ENCODE data around the gene OTOP3. TPM values are rescaled to one million over a fixed set of nuclear protein-coding genes. Genes with fewer than 3 reads are reported as not detected.
A peak's percentile ranks its signal among the peaks of the same experiment; 100 is the strongest.
"Not testable (repeated sequence)": the region's sequence is repeated elsewhere in the genome, so short reads cannot be mapped to it uniquely, and the experiment has no call there.

OTOP3 gene, protein sequence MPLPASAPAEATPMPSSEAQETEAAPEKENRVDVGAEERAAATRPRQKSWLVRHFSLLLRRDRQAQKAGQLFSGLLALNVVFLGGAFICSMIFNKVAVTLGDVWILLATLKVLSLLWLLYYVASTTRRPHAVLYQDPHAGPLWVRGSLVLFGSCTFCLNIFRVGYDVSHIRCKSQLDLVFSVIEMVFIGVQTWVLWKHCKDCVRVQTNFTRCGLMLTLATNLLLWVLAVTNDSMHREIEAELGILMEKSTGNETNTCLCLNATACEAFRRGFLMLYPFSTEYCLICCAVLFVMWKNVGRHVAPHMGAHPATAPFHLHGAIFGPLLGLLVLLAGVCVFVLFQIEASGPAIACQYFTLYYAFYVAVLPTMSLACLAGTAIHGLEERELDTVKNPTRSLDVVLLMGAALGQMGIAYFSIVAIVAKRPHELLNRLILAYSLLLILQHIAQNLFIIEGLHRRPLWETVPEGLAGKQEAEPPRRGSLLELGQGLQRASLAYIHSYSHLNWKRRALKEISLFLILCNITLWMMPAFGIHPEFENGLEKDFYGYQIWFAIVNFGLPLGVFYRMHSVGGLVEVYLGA
- not detected for polyA plus RNA-seq (2012; ENCODE audit: insufficient read depth, insufficient read length)

DNA sequence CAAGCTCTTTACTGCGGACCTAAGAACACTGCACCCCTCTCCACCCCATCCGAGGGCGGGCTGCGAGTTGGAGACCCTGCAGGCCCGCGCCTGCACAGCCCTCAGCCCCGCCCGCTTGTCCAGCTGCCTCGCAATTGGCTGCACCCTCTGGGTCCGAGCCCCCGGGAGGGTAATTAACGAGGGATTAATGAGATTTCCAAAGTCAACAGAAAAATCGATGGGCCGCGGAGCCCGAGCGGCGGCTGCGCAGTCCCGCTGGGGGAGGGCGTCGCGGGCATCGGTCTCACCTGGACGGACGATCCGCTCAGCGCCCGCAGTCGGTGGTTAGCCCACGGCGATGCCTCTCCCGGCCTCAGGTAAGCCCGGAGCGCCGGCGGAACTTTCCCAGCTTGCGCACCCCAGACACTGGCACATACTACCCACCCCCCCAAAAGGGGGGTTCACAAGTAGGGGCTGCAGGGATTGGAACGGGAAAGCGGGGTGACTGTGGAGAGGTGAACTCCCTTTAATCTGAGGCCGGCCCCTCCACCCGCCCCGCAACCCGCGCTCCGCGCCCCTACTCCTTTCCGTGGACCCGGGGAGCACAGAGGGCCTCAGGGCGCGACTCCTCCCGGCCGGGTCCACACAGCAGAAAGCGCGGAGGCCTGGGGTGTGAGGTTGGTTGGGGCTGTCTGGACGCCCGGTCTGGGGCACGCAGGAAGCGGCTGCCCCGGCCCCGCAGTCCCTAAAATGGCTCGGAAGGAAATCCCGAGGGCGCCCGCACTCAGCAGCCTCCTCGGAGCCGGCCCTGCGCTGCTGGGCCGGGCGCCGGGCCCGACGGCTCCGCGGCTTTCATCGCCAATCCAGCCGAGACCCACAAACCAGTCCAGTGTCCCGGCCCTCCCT is at the start of gene OTOP3:
Gene OTOP3 (plus strand): TSS at position 314 of the 885 bp plus-strand sequence. CDS start 24 bp downstream, at position 338.
- H3K4me3 ChIP-seq (ENCODE audit: low read length) = no peak within 1 kb of the TSS
- no peak for DNase-seq (ENCODE audit: low read depth, low spot score)

DNA sequence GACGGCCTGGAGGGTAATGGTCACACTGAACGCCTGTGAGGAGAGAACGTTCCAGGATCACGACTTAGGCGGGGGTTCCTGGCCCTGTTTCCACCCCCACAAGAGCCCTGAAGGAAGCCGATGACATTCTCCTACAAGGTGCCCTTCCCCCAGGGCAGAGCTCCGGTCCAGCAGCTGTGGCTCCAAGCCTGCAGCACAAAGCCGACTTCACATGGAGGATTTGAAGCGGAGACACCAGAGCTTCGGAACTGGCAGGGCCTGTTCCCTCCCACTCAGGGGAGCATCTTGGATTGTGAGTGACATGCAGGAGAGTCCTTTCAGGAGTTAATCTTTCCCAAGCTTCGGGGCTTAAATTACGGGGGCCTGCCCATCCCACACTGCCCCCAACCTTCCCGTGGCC is 47.2 kb upstream of the OTOP3 start:
- H3K4me3 ChIP-seq (ENCODE audit: low read length) = no peak overlapping the region
- no peak for DNase-seq (ENCODE audit: low read depth, low spot score)

DNA sequence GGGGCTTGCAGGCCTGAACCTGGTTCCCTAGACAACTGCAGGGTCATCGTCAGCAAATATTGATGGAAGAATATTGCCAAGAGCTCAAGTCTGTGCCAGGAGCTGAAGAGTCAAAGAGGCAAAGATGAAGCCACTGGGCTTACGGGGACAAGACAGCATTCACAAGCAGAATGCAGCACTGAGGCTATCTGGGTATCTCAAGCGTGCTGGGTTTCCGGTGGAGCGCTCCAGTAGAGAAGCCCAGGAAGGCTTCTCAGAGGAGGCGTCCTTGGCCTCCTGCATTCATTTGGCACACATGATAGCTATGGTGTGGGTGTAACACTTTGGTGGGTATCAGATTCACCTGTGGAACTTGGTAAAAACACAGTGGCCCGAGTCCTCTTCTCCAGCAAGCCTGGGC is 45.1 kb upstream of the OTOP3 start:
- H3K4me3 ChIP-seq (ENCODE audit: low read length) = no peak overlapping the region
- DNase-seq (ENCODE audit: low read depth, low spot score) = no peak

DNA sequence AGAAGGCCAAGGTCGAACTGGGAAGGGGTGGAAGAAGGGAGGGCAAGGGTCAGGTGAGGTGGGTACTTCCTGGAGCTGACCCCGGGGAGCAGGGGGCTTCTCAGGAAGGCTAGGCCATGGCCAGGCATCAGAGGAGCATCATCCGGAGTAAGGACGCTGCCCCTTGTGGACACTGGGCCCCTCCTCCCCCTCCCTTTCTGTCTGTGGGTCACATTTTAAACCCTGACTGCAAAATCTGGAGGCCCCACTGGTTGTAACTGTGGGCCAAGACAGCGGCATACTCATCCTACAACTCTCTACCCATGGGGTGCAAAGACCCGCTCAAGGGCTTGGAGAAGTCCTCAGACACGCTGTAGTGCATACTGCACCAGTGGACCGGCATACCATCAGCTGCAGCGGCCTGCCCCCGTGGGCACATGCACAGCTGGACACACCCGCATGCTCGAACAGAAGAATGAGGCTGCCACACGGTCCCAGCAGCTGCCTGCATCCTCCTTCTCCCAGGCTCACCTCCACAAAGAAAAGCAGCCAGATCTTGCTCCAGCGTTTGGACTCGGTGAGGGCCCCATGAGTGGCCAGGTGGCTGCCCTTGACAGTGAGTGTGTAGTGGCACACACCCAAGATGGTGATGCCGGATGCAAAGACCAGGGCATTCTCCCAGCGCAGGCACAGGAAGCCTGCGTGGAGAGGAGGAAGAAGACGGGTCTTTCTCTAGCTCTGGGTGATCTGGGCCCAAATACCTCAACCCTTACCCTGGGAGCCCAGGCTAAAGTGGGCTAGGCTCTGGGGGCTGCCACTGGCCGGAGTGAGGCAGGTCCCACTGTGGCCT is 43.5 kb upstream of the OTOP3 start:
- DNase-seq (ENCODE audit: low read depth, low spot score) = no peak
- H3K4me3 ChIP-seq (ENCODE audit: low read length) = no peak overlapping the region

DNA sequence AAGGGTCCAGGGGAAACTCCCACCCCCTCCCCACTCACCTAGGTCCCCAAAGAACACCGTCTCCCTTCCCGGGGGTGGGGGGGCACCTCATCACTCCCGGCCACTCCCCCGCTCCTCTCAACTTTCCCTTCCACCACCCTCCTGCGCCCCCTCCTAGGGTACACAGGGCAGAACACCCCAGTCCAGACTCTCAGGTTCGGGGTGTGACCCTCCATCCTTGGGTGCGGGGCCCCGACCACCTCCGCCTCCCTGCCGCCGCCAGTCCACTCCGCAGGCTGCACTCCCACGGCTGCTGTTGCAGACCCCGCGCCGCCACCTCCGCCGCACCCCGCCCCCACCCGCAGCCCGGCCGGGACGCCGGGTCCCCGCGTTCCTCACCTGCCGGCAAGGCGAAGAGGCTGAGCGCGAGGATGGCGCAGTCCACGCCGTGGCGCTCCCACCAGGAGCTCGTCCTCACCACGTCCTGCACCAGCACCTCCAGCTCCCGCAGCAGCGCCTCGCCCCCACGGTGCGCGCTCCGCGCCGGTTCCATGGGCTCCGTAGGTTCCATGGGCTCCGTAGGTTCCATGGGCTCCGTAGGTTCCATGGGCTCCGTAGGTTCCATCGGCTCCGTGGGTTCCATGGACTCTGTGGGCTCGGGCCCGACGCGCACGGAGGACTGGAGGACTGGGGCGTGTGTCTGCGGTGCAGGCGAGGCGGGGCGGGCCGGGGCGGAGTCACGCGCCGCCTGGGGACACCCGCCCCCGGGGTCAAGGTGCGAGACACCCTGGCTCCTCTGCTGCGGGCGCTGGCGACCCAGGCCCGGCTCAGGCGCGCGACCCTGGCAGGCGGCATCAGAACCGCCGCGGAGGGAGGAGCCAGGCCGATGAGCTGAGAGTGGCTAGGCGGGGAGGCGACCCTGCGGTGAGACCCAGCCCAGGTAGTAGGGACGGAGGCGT is 42.5 kb upstream of the OTOP3 start, which contains the start of gene FADS6:
Gene FADS6 (minus strand): TSS at position 660 of the 938 bp plus-strand sequence. CDS start 38 bp downstream, at position 622.
- no peak for DNase-seq (ENCODE audit: low read depth, low spot score)
- H3K4me3 ChIP-seq (ENCODE audit: low read length) = no peak within 1 kb of the TSS

DNA sequence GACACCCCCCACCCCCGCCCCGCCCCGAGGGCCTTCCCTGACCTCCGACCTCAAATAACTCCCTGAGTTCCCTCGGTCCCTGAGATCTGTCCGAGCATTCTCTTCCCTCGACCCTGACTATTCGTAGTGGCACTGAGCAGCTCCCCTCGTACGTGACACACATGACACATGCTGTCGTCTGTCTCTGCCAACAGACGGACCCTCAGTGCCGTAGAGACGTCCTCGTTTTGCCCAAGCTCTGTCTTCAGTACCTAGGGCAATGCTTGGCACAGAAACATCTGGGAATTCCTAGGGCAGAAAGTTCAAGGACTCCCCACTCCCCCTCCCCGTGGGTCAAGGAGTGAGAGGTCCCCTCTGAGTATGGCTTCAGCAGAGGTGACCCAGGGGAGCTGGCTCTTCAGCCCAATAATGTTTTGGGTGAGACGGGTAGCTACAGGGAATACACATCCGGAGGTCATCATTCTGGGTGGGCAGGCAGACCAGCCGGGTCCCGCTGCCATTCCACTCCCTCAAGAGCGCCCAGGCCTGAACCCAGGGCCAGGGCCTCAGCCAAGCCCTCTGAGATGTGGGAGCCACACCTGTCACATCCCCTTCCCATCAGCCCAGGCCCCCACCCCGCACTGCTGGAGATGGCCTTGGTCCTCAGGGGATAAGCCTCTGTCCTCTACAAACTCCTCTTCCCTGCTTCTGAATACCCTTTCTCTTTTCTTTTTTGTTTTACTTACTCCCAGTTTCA is 41.6 kb upstream of the OTOP3 start:
- H3K4me3 ChIP-seq (ENCODE audit: low read length) = no peak overlapping the region
- DNase-seq (ENCODE audit: low read depth, low spot score) = no peak

DNA sequence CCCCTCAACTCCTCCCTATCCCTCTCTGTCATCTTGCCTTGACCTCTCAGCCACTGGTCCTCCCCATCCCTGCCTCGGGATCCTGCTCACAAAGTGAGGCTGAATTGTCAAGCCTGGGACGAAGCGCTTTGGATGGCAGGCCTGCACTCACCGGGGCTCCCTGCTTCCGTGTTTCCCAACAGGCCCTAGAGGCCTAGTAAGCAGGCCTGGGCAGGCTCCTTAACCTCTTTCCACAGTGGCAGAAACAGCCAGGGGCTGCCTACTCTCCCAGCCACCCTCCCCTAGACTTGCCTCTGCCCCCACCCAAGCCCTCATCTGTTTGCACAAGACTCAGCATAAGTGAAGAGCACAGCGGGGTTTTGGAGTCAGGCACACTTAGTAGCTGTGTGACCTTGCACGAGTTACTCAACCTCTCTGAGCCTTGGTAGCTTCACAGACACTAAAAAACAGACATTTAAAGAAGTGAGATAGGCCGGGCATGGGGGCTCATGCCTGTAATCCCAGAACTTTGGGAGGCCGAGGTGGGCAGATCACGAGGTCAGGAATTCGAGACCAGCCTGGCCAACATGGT is 37.2 kb upstream of the OTOP3 start:
- DNase-seq (ENCODE audit: low read depth, low spot score) = no peak
- H3K4me3 ChIP-seq (ENCODE audit: low read length) = no peak overlapping the region

DNA sequence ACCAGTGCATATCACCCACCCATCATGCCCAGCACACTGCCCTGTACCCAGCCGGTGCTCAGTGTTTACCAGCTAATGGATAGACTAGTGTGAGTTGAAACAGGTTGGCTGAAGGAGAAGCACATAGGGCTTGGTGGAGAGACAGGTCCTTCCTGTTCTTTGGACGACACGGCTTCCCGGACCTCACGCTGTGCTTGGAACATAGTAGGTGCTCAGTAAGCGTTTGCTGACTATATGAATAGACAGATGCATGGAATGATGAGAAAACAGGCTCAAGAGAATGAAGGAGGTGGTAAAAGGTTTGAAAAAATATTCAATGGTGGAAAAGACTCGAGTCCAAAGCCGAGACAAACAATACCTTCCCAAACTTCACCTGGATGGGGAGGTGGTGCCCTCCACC is 35.5 kb upstream of the OTOP3 start:
- H3K4me3 ChIP-seq (ENCODE audit: low read length) = no peak overlapping the region
- no peak for DNase-seq (ENCODE audit: low read depth, low spot score)

DNA sequence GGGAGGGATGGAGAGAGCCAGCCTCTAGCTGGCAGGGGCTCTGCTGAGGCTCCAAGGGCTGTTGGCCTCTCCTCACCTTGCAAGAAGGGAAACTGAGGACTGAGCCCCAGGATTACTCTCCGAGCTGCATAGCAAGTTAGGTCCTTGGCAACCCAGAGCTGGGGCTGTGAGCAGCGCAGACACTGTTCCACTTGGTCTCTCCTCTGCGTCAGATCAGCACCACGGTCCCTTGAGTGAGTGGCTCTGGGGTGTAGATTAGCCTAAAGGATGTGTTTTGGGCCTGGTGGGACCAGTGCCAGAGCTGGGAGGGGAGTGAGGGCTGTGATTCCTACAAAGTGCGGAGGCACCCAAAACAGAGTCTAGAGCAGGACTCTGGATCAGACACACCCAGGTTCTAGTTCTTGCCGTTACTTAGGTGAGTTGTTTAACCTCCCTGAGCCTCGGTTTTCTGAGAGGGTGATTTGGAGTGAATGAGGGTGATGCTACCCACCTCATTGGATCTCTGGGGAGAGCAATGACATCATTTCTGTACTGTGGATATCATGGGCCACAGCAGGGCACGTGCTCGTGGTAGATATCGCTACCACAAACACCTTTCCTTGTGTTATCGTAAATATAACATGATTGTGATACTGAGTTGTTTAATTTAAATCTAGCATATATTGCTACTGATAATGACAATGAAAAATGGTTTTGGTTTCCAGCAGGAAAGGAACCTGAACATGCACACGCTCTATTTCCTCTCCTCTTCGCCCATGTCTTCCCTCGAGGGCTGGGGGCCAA is 34.2 kb upstream of the OTOP3 start:
- no peak overlapping the region for H3K4me3 ChIP-seq (ENCODE audit: low read length)
- no peak for DNase-seq (ENCODE audit: low read depth, low spot score)

DNA sequence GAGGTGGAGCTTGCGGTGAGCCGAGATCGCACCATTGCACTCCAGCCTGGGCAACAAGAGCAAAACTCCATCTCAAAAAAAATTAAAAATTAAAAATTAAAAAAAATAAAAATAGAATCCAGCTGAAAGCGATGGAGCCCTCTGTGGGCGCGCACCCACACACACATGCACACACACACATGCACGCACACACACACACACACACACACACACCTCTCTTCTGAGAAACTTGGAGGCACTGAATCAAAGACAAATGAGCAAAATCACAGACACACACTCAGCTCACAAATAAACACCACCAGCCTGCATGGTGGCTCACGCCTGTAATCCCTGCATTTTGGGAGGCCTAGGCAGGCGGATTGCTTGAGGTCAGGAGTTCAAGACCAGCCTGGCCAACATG is 32.7 kb upstream of the OTOP3 start:
- no peak overlapping the region for H3K4me3 ChIP-seq (ENCODE audit: low read length)
- DNase-seq (ENCODE audit: low read depth, low spot score) = no peak

DNA sequence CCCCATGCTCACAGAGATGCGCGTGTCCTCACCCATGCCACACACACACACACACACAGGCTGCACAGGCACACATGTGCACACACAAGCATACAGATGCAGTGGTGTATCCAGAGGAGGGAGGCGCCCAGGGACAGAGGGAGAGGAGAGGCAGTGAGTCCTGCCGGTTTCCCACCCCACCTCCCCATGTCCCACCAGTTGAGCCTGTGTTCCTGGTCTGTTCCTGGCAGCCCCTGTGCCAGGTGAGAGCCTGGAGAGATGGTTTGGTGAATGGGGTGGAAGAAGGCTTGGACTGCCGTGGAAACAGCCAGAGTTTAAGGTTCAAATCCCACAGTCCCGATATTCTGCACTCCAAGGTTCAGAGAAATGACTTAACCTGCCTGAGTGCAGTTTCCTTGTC is 32.0 kb upstream of the OTOP3 start:
- no peak for DNase-seq (ENCODE audit: low read depth, low spot score)
- no peak overlapping the region for H3K4me3 ChIP-seq (ENCODE audit: low read length)

DNA sequence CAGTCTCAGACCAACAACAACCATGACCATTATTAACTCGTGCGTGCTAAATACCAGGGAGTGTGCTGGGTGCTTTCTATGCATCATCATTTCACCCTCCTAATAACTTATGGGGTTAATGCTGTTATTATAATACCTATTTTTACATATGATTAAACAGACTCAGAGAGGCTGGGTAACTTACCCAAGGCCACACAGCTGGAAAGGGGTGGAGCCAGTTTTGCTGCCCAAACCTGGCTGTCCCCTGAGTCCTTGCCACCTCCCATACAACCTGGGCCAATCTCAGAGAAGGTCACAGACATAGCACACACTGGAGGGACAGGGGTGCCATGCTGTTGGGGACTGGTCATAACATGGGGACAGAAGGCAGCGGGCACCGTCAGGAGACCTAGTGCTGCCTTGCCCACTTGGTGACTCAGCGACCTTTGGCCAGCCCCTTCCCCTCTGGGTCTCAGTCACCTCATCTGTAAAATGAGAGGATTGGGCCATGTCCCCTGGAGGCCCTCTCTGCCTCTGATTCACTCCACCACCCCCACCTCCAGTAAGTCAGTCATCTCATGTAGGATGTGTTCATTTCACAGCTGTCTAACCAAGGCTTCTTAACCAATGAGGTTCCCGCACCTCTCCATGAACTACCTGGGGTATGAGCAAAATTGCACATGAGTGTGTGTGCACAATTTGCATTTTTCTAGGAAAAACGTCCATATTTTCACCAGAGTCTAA is 30.9 kb upstream of the OTOP3 start:
- no peak for DNase-seq (ENCODE audit: low read depth, low spot score)
- H3K4me3 ChIP-seq (ENCODE audit: low read length) = no peak overlapping the region

DNA sequence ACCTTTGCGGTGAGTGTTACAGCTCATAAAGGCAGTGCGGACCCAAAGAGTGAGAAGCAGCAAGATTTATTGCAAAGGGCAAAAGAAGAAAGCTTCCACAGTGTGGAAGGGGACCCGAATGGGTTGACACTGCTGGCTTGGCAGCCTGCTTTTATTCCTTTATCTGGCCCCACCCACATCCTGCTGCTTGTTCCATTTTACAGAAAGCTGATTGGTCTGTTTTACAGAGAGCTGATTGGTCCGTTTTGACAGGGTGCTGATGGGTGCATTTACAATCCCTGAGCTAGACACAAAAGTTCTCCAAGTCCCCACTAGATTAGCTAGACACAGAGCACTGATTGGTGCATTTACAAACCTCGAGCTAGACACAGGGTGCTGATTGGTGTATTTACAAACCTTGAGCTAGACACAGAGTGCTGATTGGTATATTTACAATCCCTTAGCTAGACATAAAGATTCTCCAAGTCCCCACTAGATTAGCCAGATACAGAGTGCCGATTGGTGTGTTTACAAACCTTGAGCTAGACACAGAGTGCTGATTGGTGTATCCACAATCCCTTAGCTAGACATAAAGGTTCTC is 29.4 kb upstream of the OTOP3 start:
- H3K4me3 ChIP-seq (ENCODE audit: low read length) = not testable (repeated sequence)
- DNase-seq (ENCODE audit: low read depth, low spot score) = peak; percentile 19

DNA sequence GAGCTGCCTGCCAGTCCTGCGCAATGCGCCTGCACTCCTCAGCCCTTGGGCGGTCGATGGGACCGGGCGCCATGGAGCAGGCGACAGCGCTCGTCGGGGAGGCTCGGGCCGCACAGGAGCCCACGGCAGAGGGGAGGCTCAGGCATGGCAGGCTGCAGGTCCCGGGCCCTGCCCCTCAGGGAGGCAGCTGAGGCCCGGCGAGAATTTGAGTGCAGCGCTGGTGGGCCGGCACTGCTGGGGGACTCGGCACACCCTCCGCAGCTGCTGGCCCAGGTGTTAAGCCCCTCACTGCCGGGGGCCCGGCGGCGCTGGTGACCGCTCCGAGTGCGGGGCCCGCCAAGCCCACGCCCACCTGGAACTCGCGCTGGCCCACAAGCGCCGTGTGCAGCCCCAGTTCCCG is 28.7 kb upstream of the OTOP3 start:
- no peak for DNase-seq (ENCODE audit: low read depth, low spot score)
- H3K4me3 ChIP-seq (ENCODE audit: low read length) = no peak overlapping the region

DNA sequence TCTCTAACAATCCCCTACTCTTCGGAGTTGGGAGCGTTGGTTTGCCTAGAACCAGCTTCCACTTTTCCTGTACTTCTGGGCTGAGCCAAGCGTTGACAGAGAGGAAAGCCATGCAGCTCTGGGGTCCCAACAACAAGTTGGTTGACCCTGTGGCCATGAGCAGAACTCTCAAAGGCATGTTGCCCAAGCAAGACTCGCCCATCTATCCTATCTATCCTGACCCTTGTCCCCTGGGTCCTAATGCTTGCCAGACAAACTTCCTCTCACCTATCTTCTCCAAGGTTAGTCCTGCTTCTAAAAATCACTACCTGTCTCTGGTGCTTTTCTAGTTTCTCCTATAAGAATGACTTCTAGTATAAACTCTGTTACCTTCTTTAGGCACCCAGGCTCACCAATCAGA is 26.6 kb upstream of the OTOP3 start:
- H3K4me3 ChIP-seq (ENCODE audit: low read length); DNase-seq (ENCODE audit: low read depth, low spot score): not testable (repeated sequence)

Data from Jurkat, Clone E6-1 (cell line).